Upper lobe of right lung (tissue), 1 donor: ENCODE results near the gene PYCARD. TPM values are rescaled to one million over a fixed set of nuclear protein-coding genes. Genes with fewer than 3 reads are reported as not detected.
"Not testable (repeated sequence)": the region's sequence is repeated elsewhere in the genome, so short reads cannot be mapped to it uniquely, and the experiment has no call there.

Experiments
- ATAC-seq: fragments of 200-7000 bp; cut with Tn5 transposase; one replicate; pipeline ENCODE4 v1.9.1; 2020; ENCODE audit warnings: mild to moderate bottlenecking, moderate library complexity
- DNase-seq: peaks from one replicate; pipeline ENCODE4 v3.0.0-alpha.2; 2020
- H3K27ac ChIP-seq: fragments of 200-600 bp; one replicate; pipeline ENCODE4 v1.8.0; 2022
- H3K27me3 ChIP-seq: fragments of 200-600 bp; one replicate; pipeline ENCODE4 v1.8.0; 2022; ENCODE audit warnings: mild to moderate bottlenecking
- H3K36me3 ChIP-seq: fragments of 200-600 bp; one replicate; pipeline ENCODE4 v1.8.0; 2022
- H3K4me1 ChIP-seq: fragments of 200-600 bp; one replicate; pipeline ENCODE4 v1.8.0; 2022
- H3K4me3 ChIP-seq: fragments of 200-600 bp; one replicate; pipeline ENCODE4 v1.8.0; 2022; ENCODE audit warnings: mild to moderate bottlenecking
- H3K9me3 ChIP-seq: fragments of 200-600 bp; one replicate; pipeline ENCODE4 v1.8.0; 2022
- CTCF ChIP-seq: fragments of 200-600 bp; IDR thresholded peaks from one replicate; pipeline ENCODE4 v1.8.0; 2022; ENCODE audit warnings: antibody characterized with exemption
- intact Hi-C: fragments of 100-400 bp; cut with DNase I; formaldehyde crosslinking; loops from one replicate; pipeline ENCODE4 v1.11.0; 2022
- total RNA-seq: library from RNA; stranded (reverse); fragmentation: NEBNext Ultra II Directional; extraction: Animal tissue kit (Norgen Biotek cat#: 25700); gene quantifications from one replicate; pipeline ENCODE4 v1.2.1, GENCODE V29; 2021
- donor health status: DM: no; HTN: yes; CAD: no; lungs with severe emphysema.

The PYCARD gene
- total RNA-seq, 1 donor from 2014 or later, result 49.5 TPM

DNA sequence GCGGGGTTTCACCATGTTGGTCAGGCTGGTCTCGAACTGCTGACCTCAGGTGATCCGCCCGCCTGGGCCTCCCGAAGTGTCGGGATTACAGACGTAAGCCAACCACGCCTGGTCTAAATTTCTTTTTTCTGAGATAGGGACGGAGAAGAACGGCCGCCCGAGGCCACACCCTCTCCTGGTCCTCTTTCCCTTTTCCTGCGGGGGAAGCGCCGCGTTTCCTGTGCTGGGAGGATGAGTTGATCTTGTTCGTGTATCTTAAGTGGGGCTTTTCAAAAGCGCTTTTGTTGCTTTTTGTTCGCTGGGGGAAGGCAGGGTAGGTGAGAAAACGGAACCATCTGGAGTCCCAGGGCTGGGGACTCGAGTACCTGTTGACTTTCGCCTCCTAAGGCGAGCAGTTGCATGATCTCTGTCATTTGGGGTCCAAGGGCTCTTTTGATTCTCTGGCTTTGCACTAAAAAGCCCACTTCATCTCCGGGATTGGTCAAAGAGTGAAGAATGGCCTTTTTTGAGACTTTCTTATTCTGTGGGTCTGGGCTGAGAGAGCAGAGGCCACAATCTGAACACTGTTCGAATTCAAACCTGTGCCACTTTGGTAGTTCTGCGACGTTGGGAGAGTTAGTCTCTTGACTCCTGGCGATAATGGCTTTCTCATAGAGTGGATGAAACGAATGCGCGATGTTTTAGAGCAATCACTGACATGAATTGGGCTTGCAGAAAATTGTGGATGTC is 21.3 kb downstream of the PYCARD start:
- TF ChIP-seq CTCF, result no peak
- peaks cover 33% of the 10 kb centered on the region for H3K4me1 ChIP-seq
- H3K27me3 ChIP-seq, result no peaks in the 10 kb centered on the region
- DNase-seq, result peak; percentile 71
- peak overlapping the region; percentile 83 for H3K4me3 ChIP-seq
- H3K36me3 ChIP-seq, result peaks cover 42% of the 10 kb centered on the region
- intact Hi-C loops, result no loop called here
- no peaks in the 10 kb centered on the region for H3K9me3 ChIP-seq
- H3K27ac ChIP-seq, result peak overlapping the region; percentile 96
- ATAC-seq, result no peak

DNA sequence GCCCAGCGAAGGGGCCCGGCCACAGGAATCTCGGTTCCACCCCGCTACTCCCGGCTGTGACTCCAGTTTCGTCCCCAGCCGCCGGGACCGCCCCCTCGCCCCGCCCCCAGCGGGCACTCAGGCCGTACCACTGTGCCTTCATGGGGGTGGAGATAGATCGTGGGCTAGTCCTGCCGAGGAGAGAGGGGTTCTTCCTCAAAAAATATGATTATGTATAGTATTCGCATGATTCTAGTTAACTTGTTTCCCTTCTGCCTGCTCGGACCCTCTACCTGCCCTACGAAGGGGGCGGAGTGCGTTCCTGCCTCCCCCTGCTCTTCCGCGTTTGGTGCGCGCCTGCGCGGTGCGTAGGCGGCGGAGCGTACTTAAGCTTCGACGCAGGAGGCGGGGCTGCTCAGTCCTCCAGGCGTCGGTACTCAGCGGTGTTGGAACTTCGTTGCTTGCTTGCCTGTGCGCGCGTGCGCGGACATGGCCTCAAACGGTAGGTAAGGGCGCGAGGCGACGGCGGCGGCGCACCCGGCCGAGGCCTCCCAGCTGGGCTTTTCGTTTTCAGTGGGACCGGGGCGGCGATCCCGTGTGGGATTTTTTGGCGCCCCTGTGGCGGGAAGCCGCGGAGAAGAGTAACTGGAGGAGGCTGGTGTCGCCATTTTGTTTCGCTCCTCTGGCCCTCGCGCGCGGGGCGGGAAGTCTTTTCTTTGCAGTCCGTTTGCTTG is 22.7 kb downstream of the PYCARD start, which contains the start of gene FUS:
FUS (plus strand) TSS at position 393 of the 713 bp plus-strand sequence; CDS start at position 469, 76 bp downstream.
- Histone ChIP-seq H3K27me3 (no peaks in the 10 kb centered on the region), H3K9me3 (no peaks in the 10 kb centered on the region), H3K4me3 (peak within 1 kb of the TSS; percentile 83), H3K27ac (peak within 1 kb of the TSS; percentile 96), H3K36me3 (peaks cover 28% of the 10 kb centered on the region), H3K4me1 (peaks cover 33% of the 10 kb centered on the region)
- no peak for TF ChIP-seq CTCF
- peak; percentile 95 for DNase-seq
- ATAC-seq, result peak; percentile 90
- intact Hi-C loops, result no loop called here

GRCh38 chr16:31179219-31179746 is 23.3 kb downstream of the PYCARD start:
- Histone ChIP-seq H3K9me3 (no peaks in the 10 kb centered on the region), H3K36me3 (peaks cover 22% of the 10 kb centered on the region), H3K27me3 (no peaks in the 10 kb centered on the region), H3K27ac (peak overlapping the region; percentile 96), H3K4me3 (peak overlapping the region; percentile 83), H3K4me1 (peaks cover 33% of the 10 kb centered on the region)
- no peak for ATAC-seq
- intact Hi-C loops, result no loop called here
- no peak for TF ChIP-seq CTCF
- no peak for DNase-seq

DNA sequence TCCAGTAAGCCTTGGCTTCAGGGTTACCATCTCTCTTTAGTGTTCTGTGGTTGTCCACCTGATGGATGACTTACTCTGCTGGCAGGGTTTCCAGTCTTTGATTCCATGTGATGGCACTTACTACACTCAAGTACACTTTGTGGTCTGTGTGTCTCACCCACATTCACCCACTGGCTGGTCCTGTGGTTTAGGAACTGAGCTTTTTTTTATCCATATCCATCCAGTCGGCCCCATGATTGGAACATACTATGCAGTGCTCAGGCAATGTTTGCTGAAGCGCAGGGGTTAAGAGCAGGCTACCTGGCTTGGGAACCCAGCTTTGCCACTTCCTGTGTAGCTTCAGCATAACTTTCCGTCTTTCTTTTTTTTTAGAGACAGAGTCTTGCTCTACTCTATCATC is 25.4 kb downstream of the PYCARD start:
- H3K36me3 ChIP-seq, result peaks cover under 1% of the 10 kb centered on the region
- no peak overlapping the region for H3K4me3 ChIP-seq
- DNase-seq, result peak; percentile 68

DNA sequence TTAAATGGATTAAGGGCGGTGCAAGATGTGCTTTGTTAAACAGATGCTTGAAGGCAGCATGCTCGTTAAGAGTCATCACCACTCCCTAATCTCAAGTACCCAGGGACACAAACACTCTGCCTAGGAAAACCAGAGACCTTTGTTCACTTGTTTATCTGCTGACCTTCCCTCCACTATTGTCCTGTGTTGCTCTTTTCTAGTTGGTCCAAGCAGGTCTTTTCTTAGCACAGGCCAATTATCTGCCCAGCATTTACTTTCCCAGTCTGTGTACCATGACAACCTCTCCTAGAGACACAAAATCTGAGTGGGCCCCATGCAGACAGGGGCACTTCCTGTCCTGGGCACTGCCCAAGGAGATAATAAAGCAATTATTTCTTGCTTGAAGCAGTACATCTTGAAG is 32.5 kb downstream of the PYCARD start:
- H3K9me3 ChIP-seq, H3K4me1 ChIP-seq, DNase-seq, ATAC-seq, intact Hi-C loops, H3K36me3 ChIP-seq, H3K27me3 ChIP-seq, H3K27ac ChIP-seq, H3K4me3 ChIP-seq: not testable (repeated sequence)

More for the DNA sequence above, 25.4 kb downstream of the PYCARD start:
- TF ChIP-seq CTCF, result no peak
- no peaks in the 10 kb centered on the region for H3K9me3 ChIP-seq
- no peaks in the 10 kb centered on the region for H3K27me3 ChIP-seq
- H3K27ac ChIP-seq, result no peak overlapping the region
- H3K4me1 ChIP-seq, result peaks cover 21% of the 10 kb centered on the region
- peak; percentile 51 for ATAC-seq
- intact Hi-C loops, result no loop called here

- Histone ChIP-seq H3K27me3 (no peaks in the 10 kb centered on the region), H3K36me3 (no peaks in the 10 kb centered on the region), H3K4me1 (no peaks in the 10 kb centered on the region), H3K27ac (no peak overlapping the region), H3K9me3 (no peaks in the 10 kb centered on the region), H3K4me3 (no peak overlapping the region)
- ATAC-seq, result no peak
- no peak for DNase-seq
- intact Hi-C loops, result no loop called here
- TF ChIP-seq CTCF, result no peak
These were observed 33.7 kb downstream of the PYCARD start for GRCh38 chr16:31168848-31169247.
